Activated CD4-positive, alpha-beta T cell treated with anti-CD3 and anti-CD28 coated beads, Interleukin-10, Interleukin-2, amounts not matched to agents 100 ng/mL and 50 ng/mL, durations not matched to agents 16 hours and 8 hours (primary cell): ENCODE results near the gene KRTAP12-2.
A peak's percentile ranks its signal among the peaks of the same experiment; 100 is the strongest.
"Not testable (repeated sequence)": the region's sequence is repeated elsewhere in the genome, so short reads cannot be mapped to it uniquely, and the experiment has no call there.

Experiments used
- DNase-seq: peaks from one replicate; pipeline ENCODE4 v3.0.0-alpha.2; 2020

Gene KRTAP12-2

DNA sequence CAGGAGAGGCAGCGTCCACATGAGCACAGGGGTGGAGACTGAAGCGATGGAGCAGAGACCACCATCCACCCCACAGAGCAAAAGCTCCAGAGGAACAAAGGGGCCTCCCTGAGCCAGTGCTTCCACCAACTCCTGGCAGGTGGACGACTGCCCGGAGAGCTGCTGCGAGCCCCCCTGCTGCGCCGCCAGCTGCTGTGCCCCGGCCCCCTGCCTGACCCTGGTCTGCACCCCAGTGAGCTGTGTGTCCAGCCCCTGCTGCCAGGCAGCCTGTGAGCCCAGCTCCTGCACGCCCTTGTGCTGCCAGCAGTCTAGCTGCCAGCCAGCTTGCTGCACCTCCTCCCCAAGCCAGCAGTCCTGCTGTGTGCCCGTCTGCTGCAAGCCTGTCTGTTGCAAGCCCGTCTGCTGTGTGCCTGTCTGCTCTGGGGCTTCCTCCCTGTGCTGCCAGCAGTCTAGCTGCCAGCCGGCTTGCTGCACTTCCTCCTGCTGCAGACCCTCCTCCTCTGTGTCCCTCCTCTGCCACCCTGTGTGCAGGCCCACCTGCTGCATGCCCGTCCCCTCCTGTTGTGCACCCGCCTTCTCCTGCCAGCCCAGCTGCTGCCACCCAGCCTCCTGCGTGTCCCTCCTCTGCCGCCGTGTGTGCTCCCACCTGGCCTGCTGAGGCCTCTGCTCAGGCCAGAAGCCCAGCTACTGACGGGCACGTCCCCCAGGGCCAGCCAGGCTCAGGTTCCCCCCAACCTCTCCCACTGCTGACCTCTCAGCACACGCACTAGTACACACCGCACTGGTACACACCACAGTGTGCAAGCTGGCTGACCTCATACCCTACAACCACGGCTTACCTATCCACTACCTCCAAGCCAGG, 35.6 kb upstream of the KRTAP12-2 start:
- no peak for DNase-seq

DNA sequence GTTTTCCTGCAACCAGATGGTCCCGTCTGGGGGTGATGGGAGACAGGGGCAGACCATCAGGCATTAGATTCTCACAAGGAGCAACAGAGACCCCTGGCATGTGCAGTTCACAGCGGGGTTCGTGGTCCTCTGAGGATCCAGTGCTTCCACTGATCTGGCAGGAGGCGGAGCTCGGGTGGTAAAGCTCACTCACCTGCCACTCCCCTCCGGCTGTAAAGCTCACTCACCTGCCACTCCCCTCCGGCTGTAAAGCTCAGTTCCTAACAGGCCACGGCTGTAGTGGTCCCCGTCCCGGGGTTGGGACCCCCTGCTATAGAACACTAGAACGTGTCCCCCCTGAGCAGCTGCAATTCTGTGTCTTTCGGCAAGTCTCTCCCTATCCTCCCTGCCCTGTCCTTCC, 34.8 kb upstream of the KRTAP12-2 start:
- DNase-seq, result no peak

- DNase-seq, result no peak
Measured at GRCh38 chr21:44701023-44701400, 34.3 kb upstream of the KRTAP12-2 start.

DNA sequence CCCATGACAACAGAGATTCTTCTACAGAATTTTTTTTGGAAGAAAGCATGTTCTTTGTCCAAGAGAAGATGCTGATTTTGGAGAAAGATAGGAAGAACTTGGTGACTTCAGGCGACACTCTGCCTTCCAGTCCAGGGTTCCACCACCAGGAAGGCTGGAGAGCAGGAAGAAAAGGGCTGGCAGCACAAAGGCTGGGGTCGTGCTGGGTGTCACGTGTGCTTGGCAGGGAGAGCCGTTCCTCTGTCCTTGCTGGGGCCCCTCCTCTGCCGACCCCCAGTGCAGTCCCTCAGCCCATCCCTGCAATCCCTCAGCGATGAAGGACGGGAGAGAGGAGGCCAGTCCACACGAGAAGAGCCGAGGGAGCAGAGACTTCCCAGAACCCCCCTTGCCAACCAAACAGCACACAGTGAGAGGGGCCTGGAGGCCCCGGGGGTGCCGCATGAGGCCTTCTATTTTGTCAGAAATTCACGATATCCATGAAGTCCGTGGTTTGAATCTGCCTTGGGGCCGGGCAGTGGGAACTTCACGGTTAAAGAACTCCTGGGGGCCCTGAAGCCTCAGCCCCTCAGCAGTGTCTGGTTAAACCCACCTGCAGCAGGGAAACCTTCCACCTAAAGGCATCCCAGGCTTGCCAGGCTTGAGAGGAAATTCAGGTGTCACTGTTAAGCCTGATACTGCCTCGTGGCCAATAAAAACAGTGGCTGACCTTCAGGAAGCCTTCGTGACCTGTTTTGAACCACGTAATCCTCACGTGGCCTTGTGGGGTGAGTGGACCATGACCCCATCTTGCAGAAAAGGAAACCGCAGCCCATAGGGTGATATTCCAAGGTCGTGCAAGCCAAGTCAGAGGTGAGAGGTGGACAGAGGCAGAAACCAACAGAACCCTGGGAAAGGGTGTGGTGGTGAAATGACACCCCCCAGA, 33.6 kb upstream of the KRTAP12-2 start:
- DNase-seq, result no peak

GRCh38 chr21:44699502-44700001, 32.8 kb upstream of the KRTAP12-2 start:
- DNase-seq, result no peak

GRCh38 chr21:44697811-44698734, 31.3 kb upstream of the KRTAP12-2 start:
- DNase-seq, result no peak

DNA sequence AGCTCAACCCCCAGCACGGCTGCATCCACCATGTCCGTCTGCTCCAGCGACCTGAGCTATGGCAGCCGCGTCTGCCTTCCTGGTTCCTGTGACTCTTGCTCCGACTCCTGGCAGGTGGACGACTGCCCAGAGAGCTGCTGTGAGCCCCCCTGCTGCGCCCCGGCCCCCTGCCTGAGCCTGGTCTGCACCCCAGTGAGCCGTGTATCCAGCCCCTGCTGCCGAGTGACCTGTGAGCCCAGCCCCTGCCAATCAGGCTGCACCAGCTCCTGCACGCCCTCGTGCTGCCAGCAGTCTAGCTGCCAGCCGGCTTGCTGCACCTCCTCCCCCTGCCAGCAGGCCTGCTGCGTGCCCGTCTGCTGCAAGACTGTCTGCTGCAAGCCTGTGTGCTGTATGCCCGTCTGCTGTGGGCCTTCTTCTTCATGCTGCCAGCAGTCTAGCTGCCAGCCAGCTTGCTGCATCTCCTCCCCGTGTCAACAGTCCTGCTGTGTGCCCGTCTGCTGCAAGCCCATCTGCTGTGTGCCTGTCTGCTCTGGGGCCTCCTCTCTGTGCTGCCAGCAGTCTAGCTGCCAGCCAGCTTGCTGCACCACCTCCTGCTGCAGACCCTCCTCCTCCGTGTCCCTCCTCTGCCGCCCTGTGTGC, 30.6 kb upstream of the KRTAP12-2 start, which contains the start of gene KRTAP10-12:
TSS of gene KRTAP10-12 (plus strand) at position 1 of the 639 bp plus-strand sequence. CDS start at position 31, 30 bp downstream.
- DNase-seq, result not testable (repeated sequence)

DNA sequence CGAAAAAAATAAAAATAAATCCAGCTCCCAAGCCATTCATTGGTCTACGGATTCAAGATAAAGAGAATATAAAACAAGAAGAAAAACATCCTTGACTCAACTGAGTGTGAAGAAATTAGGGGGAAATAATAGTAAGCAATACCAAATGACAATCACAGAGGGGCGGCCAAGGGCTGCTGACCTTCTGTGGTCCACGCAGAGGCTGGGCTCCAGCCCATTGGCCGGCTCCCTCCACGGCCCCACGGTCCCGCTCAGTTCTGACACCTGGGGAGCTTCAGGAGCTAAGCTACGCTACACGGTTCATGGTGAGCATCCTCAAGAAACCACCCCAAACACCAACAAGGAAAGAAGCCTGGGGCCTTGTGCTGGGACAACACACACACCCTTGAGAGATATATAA, 29.8 kb upstream of the KRTAP12-2 start:
- no peak for DNase-seq

GRCh38 chr21:44695641-44696040, 28.9 kb upstream of the KRTAP12-2 start:
- DNase-seq, result no peak

DNA sequence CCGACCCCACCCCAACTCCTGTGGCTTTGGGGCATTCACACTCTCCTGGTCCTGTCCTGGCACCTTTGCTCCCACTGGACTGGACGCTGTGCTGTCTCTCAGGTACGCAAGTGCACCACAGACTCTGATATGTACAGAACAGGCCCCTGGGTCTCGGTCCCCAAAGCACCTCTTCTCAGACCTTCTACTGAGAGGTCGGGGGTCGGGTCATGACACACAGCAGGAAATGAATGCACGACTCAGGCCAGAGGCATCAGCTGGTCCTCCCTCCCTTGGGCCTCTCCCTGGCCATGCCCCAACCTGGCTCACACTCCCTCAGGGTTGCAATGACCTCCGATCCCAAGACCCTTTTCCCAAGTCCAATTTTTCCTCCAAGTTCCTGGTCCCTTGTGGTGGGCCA, 28.5 kb upstream of the KRTAP12-2 start:
- DNase-seq, result no peak

DNA sequence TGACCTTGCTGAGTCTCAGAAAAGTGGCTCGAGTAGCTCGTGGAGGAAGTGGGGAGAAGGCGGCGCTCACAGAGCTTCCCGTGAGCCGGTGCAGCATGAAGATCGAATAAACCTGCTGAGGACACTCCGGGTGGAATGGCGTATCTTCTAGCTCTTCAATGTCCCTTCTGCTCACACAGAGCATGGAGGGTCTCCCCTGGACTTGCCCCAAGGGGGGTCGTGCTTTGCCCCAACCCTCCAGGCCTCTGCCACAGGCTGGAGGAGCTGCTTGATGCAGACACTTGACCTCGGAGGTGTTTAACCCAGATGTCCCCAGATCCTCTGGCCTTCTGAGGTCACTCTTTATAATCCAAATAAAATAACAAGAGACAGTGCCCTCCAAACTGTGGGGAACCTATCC, 28.0 kb upstream of the KRTAP12-2 start:
- no peak for DNase-seq

GRCh38 chr21:44692798-44693512, 26.2 kb upstream of the KRTAP12-2 start:
- no peak for DNase-seq

- no peak for DNase-seq
Measured at GRCh38 chr21:44691686-44692085, 25.0 kb upstream of the KRTAP12-2 start.

GRCh38 chr21:44689740-44690139, 23.0 kb upstream of the KRTAP12-2 start:
- not testable (repeated sequence) for DNase-seq

DNA sequence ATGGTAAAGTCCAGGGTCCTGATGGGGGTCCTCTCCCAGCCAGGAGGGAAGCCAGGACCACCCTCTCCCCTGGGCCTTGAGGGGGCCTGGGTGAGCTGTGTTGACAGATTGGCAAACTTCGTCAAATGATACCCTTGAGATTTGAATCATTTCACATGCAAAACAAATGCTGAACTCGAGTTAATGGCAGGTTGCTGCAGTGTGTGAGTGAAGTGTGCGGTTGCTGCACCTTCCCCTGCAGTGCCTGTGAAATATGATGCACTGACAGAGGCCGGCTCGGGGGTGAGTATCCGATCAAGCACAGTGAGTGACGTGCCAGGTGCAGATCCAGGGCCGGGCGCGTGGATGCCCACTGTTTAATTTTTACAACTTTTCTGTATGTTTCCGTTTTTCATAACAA, 20.9 kb upstream of the KRTAP12-2 start:
- no peak for DNase-seq

DNA sequence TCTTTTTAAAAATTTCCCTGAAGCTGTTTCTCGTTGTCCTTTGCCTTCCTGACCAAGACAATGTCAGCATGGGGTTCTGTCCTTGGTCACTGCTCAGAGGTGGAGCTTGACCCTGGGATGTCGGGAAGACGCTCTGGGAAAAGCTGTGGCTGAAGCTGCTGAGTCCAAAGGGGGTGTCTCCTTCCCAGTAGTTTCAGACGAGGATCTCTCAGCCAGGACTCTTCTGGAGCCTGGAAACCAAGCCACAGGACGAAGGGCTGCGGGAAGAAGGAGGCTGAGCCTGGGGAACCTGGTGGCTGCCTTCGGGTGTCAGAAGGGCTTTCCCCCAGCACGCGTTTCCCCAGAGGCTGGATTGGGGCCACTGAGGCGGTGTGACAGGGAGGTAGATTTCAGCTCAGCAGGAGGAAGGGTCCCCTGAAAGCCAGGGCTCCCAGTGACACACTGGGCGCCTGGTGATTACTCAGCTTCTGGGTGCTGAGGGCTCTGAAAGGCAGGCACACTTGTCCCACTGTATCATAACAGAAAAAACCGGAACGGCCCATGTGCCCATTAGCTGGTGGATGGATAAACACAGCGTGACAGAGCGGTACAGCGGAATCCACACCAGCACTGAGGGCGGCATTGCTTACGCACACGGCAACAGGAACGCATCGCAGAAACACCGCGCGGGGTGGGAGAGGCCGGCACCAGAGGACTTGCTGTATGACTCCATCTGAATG, 20.3 kb upstream of the KRTAP12-2 start:
- no peak for DNase-seq

DNA sequence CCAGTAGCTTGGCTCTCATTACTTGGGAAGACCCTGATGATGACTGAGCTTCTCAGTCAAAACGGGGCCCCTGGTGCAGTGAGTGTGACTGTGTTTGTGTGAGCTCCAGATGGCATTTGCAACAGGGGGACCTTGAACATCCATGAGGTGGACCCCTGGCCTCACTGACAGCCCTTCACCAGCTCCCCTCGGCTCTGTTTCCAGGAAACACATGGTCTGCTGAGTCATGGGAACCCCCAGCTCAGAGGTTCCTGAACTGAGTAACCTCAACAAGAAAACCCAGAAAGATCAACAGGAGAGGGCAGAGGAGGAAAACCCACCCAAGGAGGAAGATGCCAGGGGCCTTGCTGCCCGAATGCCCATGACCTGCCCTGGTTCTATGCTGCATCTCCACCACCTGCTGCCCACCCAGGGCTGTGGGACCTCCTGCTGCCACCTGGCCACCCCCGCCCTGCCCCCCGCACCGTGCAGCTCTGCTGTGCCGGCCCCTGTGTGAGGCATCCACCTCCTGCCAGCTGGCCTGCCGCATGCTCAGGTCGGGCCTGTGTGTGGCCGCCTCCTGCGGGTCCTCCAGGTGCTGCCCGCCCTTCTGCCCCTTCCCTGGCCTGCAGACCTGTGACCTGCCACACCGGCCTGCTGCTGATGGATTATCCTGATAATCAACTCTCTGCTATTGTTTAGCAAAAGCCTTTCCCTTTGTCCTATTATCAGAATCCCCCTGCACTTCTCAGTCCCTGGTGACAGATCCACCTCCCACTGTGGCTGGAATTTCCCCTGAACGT, 19.5 kb upstream of the KRTAP12-2 start:
- peak; percentile 9 for DNase-seq

DNA sequence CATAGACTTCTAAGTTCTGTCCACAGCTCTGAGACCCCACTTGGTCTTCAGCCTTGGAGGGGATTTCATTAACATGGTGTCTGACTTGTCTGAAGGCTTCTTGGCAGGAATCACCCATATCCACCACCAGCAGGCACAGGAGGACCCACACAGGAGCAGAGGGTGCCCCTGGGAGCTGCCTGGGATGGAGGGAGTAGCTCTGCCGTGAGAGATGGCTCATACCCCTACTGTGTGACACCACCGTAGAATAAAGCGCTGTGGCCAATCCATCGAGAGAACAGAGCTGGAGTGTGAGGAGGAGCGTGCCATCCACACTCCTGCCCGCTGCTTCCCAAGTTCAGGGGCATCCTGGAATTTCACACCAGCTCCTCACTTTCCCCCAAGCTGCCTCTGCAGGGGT, 18.3 kb upstream of the KRTAP12-2 start:
- DNase-seq, result not testable (repeated sequence)

DNA sequence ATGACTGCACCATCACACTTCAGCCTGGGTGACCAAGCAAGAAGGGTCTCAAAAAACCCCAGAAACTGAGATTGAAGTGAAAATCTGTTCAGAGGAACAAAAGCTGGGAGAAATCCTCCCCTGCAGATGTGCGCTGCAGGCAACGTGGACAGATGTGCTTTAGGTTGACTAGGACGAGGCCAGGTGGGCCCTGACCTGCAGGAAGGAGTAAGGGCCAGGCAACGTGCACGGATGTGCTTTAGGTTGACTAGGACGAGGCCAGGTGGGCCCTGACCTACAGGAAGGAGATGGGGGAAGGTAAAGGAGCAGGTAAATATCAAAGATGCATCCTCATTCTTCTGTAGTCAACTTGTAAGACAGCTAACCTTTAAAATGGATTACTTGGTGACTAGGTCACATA, 17.8 kb upstream of the KRTAP12-2 start:
- DNase-seq, result no peak

DNA sequence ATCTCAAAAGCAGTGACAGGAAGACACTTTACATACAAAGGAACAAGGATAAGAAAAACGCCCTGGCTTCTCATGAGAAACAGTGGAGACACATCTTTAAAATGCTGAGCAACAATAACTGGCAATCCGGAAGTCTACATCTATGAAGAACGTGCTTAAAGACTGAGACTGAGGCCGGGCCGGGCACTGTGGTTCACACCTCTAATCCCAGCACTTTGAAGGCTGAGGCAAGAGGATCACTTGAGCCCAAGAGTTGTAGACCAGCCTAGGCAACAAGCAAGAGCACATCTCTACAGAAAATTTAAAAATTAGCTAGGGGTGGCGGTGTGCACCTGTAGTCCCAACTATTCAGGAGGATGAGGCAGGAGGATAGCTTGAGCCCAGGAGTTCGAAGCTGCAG, 17.4 kb upstream of the KRTAP12-2 start:
- DNase-seq, result no peak
